HG03354 (cell line): Measurements from ENCODE around the gene RPRD1A.
"Not testable (repeated sequence)": the region's sequence is repeated elsewhere in the genome, so short reads cannot be mapped to it uniquely, and the experiment has no call there.

Source experiments
- ATAC-seq: cut with Tn5 transposase; IDR thresholded peaks from one replicate; pipeline ENCODE4 v1.9.1; 2021; ENCODE audit warnings: mild to moderate bottlenecking; ENCODE audit not compliant: unreplicated experiment, poor library complexity, severe bottlenecking

The RPRD1A gene

DNA sequence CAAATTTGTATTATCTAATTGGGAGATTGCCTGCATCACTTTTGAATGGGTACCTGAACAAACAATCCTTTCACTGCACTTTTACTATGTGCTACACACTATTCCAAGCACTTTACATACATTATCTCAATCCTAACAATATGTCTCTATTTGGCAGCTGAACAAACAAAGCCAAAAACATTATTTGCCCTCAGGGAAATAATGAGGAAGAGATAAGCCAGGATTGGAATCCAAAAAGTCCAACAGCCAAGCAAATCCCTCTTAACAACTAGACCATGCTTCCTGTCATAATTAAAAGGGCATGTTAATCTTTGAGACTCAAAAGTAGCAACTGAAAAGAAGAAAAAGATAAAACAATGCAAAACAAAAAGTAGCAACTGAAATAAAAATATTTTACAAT, 32.1 kb downstream of the RPRD1A start:
- ATAC-seq: no peak

GRCh38 chr18:36034299-36034895, 33.0 kb downstream of the RPRD1A start:
- ATAC-seq: no peak

DNA sequence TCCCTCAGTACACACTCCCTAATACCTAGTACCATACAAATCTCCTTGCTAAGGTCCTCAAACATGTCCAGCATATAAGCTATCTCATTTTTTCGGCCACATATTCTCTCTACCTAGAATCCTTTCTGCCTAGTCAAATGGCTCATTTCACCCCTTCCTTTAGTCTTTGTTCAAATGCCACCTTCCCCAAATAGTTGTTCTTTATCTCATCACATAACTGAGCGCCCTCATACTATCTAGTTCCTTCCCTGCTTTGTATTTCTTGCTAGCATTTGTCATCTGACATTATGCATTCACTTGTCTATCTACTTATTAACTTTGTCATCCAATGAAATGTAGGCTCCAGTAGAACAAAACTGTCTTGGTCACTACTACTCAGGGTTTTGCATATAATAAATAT, 35.5 kb downstream of the RPRD1A start:
- no peak for ATAC-seq

DNA sequence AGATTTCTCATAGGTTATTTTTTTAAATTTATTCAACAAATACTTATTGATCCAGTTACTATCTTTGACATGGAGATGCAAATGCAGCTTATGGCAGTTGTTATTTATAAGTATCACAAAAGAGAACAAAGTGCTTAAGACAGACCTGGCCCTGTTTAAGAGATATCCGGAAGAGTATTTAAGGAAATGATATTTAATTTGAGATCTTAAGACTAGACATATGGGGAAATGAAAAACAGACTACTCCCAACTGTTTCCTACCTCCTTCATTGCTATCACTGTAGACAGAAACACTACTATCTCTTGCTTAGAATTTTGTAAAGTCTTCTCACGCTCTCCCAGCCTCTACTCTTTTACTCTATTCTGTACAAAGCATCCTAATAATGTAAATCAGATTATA, 36.0 kb downstream of the RPRD1A start:
- no peak for ATAC-seq

DNA sequence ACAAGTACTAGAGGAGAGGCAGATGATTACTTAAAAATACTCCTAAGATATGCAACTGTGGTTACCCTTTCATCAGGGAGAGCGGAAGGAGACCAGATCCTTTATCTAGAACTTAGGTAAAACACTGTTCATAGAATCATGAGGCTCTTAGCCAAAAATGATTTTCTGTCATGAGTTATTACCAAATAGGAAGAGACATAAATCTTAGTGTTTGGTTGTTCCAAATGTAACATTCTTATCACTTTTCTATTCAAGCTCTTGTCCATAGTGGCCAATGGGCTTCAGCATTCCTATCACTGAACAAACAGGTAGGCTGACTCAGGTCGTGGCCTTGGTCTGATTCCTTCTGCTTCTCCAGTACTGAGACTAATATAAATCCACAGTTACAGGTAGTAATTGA, 38.5 kb downstream of the RPRD1A start:
- ATAC-seq: no peak

GRCh38 chr18:36025025-36025424, 42.3 kb downstream of the RPRD1A start:
- ATAC-seq: no peak

- ATAC-seq: not testable (repeated sequence)
Observed at GRCh38 chr18:36024241-36024640, 43.1 kb downstream of the RPRD1A start.

DNA sequence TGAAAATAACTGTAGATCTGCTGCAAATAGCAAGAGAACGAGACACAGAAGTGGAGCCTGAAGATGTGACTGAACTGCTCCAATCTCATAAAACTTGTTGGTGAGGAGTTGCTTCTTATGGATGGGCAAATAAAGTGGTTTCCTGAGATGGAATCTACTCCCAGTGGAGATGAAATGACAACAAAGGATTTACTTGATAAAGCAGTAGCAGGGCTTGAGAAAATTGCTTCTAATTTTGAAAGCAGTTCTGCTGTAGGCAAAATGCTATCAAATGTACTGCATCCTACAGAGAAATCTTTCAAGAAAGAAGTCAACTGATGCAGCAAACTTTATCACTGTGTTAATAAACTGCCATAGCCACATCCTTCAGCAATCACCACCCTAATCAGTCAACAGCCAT, 44.0 kb downstream of the RPRD1A start:
- no peak for ATAC-seq

GRCh38 chr18:36020174-36020711, 47.1 kb downstream of the RPRD1A start:
- ATAC-seq: no peak

- no peak for ATAC-seq
Observed at GRCh38 chr18:36017232-36017631, 50.1 kb downstream of the RPRD1A start.

- peak; percentile 92 for ATAC-seq
Observed at GRCh38 chr18:36015629-36016028, 51.7 kb downstream of the RPRD1A start.

DNA sequence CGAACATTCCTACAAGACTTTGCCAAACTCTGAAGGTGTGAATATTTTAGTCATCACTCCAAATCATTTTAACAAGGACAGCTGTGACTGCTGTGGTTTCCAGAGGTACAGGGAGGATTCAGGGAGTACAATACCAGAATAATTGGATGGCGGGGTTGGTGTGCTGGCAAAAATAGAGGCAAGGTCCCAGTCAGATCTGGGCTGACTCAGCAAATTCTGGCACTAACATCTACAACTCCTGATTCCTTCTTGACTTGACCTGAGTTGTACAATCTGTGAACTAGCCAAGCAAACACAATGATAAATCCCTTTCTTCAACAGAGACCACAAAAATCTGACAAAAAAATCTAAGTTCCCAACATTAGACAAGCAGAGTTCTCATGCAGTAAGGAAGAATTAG, 54.5 kb downstream of the RPRD1A start:
- ATAC-seq: no peak

DNA sequence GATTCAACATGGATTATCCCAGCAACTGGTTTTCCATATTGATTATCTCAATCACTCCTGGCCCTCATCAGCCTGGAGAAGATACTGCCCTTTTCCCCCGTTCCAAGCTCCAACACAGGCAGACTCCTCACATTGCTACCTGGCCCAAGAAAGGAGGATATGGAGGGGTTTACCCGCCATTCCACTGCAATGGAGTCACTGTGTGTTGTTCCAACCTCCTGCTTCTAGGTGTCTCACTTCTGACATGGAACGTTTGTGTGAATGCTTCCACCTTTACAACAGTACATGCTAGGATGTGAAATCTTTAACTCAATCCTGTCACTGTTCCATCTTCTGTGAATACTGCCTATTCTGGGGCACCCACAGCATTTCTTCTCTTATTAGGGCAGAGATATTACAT, 58.1 kb downstream of the RPRD1A start:
- no peak for ATAC-seq

DNA sequence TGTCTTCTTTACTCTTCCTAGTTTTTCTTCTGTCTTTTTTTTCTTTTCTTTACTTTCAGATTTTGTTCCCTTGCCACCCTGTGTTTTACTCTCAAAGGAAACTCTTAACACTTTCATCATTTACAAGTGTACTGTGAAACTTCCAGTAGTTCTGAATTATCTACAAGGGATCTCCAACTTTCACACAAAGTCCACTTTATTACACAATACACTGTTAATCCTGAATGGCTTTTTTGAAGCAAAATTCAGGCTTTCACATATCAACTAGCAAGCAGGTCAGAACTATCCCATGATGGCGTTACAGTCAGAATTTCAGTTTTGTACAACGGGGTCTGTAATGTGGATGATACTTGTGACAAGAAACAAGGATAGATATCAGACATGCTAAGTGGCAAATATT, 60.4 kb downstream of the RPRD1A start:
- no peak for ATAC-seq

DNA sequence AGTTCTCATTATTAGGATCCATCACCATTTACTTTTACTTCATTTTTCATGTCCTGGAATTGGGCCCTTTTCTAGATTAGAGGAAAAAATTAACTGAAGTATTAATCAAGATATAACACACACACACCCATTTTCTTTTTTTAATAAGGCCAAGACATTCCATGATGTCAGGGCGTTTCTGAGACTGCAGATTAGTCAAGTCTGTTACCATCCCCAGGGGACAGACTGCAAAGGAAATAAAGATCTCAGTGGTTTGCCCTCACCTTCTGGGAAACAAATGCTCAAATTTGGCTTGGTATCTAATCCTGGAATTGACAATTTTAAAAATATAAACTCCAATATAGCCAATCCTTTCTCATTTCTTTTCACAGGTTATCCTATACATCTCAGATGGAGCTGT, 67.4 kb downstream of the RPRD1A start:
- no peak for ATAC-seq

DNA sequence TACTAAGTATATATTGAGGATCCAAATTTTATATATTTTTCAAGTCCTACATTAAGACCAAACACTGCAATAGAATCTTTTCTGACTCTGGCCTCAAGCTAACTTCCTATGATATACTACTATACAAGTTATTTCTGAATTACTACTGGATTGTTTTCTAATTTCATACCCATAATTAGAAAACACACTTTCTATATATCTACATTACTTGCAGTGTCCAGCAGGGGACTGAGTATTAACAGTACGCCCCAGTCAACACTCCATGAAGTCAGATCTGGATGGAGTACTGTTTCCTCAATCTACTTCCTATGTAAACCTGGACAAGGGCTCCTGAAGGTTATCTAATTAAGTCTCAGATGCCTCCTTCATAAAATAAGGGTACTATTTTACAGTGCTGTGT, 68.4 kb downstream of the RPRD1A start:
- ATAC-seq: no peak

DNA sequence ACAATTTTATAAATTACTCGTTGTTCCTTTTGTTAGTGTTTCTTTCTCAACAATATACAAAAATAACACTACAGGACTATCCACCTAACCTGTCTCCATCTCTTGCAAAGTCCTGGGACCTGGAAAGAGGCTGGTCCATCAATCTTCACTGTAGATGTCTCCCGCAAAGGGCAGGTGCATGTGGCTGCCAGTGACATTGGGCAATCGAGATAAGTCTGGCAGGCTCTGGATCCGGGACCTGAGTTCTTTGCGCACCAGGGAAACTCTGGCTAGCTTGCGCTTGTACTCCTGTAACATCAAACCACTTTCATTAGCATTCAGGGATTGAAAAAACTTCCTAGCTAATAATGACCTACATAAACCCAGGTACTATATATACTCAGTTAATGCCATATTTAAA, 74.3 kb downstream of the RPRD1A start:
- ATAC-seq: no peak

DNA sequence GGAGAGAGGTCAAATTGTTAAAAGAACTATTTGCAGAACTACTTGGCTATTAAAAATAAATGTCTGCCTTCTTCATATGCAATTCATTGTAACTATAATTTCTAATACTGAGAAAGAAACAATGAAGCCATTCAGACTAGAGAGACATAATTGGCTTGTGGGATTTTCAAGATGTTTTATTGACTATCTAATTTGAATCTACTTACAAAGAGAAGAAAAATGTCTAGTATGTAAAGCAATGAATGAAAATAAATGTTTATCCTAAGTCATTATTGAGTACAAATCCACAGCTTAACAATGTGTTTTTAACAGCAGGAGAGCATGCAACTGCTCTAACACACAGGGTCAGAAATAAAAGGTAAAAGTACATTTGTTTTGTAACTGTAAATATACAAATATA, 75.7 kb downstream of the RPRD1A start:
- no peak for ATAC-seq

DNA sequence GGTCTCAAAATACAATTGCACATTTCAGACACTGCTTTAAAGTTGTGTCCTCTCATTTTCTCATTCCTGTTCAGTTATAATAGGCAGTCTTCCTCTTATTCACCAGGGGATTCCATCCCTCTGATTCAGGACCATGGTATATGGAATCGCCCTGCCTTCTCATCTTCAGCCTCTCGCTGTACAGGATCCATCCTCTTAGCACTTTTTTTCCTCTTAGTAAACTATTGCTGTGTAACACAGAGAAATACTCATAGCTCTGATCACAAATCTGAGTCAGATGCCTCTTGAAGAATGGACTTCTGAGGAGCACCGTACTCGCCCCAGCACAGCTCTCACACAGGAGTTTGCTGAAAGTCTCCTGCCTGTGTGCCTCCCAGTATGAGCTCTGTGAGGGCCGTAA, 83.5 kb downstream of the RPRD1A start:
- ATAC-seq: no peak

- ATAC-seq: no peak
Observed at GRCh38 chr18:35983147-35983546, 84.2 kb downstream of the RPRD1A start.

DNA sequence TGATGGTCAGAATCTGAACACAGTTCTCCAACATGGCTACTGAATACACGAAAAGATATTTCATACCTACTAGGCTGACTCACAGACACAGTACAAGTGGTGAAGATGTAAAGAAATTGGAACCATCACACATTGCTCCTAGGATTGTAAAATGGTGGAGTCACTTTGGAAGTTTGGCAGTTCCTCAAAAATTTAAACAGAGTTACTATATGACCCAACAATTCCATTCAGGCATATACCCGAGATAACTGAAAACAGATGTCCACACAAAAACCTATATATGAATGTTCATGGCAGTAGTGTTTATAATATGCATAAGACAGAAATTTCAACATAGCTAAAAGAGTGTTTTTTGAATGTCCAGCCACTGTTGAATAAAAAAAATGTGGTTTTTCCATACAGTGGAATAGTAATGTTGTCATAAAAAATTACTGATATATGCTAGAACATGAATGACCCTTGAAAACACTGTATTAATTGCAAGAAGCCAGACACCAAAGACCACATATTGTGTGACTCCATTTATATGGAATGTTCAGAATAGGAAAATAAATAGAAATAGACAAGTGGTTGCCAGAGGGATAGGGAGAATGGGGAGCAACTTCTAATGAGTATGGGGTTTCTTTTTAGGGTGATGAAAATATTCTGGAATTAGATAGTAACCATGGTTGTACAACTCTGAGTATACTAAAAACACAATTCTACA, 84.8 kb downstream of the RPRD1A start:
- ATAC-seq: no peak

DNA sequence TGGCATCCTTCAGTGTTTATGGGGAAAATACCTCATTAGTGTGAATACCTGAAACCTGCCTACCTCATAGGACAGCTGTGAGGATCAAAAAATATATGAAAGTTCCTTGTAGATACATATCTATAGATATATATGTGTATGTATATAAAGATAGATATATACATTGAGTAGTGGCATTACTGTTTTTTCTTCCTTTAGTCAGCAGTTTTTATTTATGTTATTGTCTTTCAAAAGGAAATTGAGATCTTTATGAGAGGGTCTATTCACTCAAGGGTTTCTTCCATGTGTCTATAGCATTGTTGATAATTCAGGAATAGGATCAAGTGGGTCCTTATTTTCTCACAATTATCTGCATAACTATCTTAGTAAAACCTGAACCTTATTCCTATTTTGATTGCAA, 88.2 kb downstream of the RPRD1A start:
- ATAC-seq: no peak
